T-helper 2 cell treated with Interferon-gamma antibody and Interleukin-4, amounts not matched to agents 100 ng/mL and 5 ng/mL, for 36 hours (primary cell): ENCODE data around the gene SCUBE3. TPM values are rescaled to one million over a fixed set of nuclear protein-coding genes. Genes with fewer than 3 reads are reported as not detected.

ENCODE experiments used
- intact Hi-C: fragments of 100-400 bp; cut with micrococcal nuclease; formaldehyde crosslinking; loops from one replicate; pipeline ENCODE4 v1.15.1; 2023
- total RNA-seq: library from RNA; stranded (reverse); gene quantifications from 2 replicates; pipeline ENCODE4 v1.2.3, GENCODE V29; 2022

SCUBE3 gene
- total RNA-seq, 1 donor from 2014 or later, result not detected

DNA sequence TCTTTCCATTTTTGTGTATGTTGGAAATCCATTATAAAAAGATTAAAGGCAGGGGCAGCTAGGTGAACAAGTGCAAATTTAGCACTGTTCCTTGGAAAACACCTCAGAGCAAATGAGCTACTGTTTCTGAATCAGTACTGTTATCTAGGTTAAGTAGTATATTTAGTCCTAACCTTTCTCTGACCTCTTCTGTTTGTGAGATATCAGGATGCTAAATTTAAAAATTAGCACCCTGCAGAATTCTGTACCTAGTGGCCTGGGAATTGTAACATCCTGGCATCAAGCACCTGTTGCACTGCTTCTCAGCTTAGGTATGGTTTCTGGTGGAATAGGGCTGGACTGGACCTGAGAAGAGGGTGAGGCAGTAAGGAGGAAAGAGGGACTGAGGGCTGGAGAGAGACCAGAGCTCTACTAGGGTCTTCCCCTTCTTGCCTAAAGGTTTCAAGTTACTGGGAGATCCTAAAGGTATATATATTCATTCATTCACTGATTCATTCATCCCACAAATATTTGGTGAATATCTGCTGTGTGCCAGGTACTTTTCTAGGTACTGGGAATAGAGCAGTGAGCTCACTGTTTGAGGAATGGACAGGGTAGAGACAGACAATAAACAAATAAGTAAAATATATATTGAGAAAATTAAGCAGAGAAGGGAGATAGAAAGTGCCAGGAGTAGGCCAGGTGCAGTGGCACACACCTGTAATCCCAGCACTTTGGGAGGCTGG is 51.0 kb downstream of the SCUBE3 start:
- intact Hi-C loops, result no loop called here

DNA sequence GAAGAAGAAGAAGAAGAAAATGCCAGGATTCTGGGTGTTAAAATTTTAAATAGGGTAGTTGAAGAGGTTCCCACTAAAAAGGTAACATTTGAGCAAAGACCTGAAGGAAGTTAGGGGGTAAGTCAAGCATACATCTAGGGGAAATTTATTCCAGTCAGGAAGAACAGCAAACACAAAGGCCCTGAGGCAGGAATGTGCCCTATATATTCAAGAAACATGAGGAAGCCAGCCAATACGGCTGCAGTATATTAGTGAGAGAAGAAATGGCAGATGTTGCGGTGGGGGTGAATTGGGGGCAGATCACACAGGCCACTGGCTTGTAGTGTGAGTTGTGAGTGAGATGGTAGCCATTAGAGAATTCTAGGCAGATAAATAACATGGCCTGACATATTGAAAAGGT is 51.8 kb downstream of the SCUBE3 start:
- intact Hi-C loops, result no loop called here

DNA sequence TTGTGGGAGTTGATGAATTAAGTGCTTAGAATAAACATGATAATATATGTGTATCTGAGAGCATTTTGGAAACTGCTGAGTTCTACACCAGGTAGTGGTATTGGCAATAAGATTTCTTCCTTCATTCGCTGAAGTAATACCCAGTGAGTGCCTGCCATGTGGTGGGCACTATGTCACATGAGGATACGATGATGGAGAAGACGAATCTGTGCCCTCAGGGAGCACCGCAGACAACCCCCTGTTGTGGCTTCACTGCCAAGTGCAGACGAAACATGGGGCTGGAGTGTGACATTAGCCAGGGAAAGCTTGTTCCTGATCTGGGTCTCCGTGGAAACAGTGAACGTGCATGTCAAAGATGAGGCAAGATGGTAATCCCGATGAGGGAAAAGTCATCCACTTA is 53.7 kb downstream of the SCUBE3 start:
- intact Hi-C loops, result no loop called here

DNA sequence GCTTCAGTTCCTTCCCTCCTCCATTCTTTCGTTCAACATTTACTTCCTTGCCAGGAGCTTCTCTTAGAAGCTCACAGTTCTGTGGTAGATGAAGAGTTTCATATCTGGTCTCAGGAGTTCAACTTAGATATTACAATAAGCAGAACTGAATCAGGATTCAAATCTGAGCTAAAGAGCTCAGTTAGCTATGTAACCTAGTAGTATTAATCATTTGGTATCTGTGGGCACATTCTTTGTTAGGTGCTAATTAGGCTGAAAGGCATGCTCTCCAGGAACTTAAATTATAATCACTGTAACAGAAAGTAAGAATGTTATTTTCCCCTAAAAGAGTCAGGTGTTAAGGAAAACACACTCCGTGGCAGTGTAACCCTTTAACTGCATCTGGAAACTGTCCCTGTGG is 54.1 kb downstream of the SCUBE3 start:
- intact Hi-C loops, result no loop called here

DNA sequence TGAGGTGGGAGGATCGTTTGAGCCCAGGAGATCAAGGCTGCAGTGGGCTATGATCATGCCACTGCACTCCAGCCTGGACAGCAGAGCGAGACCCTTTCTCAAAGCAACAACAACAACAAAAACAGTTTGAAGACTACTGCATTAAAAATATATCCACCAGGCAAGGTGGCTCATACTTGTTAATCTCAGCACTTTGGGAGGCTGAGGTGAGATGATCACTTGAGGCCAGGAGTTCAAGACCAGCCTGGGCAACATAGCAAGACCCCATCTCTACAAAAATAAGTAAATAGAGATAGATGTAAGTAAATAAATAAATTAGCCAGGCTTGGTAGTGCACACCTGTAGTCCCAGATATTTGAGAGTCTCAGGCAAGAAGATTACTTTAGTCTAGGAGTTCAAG is 58.2 kb downstream of the SCUBE3 start:
- intact Hi-C loops, result no loop called here

DNA sequence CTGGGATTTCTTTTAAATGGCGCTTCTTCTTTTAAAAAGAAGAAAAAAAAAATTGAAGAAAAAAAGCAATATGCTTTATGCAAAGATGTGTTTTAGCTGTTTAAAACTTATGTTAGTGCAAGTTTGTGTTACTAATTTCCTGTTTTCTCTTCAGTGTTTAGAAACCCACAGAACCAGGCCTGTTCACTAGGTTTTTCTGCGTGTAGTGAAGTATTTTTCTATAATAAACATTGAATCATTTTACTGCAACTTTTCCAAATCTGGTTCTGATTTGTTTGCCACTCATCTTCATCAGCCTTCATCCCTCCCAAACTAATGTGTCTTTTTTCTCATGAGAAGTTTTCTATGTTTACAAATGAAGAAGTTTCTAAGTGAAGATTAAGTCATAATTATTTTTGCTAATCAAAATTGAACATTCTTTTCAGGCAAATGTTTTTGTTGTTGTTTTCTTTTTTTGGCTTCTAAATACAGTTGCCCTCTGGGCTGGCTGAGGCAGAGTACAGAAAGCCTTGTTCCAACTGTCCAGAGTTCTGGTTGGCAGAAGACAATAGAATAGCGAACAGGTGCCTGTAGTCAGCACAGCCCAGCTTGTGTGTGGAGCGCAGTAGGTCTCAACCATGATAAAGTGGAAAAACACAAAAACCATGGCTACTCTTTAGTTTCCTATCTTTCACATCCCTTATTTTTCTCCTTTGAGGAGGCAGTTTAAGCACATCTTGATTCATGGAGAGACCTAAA is 60.2 kb downstream of the SCUBE3 start:
- intact Hi-C loops, result no loop called here

DNA sequence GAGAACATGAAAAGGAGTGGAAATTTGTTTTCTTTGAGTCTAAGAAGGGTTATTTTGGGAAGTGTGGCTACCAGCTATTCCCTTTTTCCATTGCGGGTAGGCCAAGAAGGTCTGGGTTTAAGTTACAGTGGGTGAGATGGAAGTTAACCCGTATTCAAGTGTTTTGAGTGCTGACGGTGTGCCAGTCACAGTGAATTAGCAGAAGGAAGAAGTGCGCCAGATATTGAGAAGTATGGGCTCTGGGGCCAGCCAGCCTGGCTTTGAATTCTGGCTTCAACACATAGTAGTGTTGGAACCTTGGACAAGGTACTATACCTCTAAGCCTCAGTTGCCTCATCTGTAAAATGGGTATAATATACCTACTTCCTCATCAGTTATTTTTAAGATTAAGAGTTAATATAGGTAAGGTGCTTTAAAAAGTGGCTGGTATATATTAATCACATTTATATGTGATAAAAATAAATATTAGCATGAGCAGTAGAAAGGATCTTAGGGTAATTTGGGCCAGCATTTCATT is 62.0 kb downstream of the SCUBE3 start:
- intact Hi-C loops, result no loop called here

DNA sequence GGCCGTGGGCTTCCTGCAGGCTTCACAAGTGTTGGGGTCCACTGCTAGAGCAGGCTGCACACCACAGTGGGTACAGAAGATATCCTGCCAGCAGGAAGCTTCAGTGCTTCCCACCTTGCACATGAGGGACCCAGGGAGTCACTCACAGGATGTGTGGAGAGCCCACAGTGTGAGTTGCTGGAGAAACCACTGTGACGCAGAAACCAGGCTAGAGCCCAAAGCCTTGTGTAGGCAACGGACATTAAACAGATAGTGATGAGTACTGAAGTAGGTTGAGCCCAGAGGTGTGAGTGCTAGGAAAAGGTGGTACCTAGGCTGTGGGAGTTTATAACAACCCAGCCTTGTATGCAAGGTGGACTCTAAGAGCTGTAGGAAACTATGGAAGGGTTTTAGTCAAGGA is 65.0 kb downstream of the SCUBE3 start:
- intact Hi-C loops, result no loop called here

DNA sequence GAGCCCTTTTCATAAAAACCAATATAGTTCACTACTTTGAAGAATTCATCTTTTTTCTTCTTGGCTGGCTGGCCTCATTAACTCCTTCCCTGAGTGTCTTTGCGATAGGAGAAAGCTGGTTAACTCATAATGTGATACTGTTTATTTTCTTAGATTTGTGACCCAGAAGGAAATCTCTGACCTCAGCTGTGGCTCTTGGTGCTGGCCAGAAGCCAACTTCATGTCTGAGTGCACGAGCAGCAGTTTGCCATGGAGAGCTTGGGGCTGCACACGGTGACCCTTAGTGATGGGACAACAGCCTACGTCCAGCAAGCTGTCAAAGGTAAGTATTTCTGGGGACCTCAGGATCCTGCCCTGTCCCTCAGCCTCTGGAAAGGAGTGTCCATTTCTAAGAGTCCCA is 67.1 kb downstream of the SCUBE3 start:
- intact Hi-C loops, result no loop called here

DNA sequence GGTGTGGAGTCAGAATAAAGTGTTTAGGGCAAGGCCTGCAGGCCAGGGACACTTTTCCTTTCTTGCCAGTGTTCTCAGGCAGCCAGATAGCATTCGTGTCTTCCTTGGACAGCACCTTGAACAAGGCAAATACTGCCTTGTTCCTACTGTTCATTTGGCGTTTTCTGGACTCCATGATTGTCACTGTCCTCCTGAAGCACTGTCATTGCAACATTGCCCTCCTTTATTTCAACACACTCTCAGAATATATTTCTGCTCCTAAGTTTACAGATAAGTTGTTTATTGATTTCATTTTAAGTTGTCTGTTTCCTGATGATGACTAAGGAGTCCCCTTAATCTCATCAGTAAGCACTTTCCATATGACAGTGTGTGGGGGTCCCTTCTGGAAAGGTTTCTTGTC is 68.7 kb downstream of the SCUBE3 start:
- intact Hi-C loops, result no loop called here

DNA sequence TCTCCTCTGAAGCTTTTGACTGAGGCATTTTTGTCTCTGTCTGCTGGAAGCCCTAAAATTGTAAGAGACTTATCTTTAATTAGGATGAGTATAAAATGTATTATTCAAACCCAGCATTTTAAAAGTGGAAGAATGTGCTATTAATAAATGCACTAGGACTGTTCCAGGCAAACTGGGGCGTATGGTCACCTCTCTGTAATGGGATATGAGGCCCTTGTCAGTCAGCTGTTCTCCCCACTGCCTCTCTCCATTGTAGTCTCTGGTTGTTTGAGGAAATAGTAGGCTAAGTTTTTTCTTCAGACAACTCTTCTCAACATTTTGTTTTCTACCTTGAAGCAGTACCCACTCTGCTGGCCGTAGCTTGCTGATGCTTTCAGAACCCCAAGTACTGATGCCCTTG is 69.6 kb downstream of the SCUBE3 start:
- intact Hi-C loops, result no loop called here

DNA sequence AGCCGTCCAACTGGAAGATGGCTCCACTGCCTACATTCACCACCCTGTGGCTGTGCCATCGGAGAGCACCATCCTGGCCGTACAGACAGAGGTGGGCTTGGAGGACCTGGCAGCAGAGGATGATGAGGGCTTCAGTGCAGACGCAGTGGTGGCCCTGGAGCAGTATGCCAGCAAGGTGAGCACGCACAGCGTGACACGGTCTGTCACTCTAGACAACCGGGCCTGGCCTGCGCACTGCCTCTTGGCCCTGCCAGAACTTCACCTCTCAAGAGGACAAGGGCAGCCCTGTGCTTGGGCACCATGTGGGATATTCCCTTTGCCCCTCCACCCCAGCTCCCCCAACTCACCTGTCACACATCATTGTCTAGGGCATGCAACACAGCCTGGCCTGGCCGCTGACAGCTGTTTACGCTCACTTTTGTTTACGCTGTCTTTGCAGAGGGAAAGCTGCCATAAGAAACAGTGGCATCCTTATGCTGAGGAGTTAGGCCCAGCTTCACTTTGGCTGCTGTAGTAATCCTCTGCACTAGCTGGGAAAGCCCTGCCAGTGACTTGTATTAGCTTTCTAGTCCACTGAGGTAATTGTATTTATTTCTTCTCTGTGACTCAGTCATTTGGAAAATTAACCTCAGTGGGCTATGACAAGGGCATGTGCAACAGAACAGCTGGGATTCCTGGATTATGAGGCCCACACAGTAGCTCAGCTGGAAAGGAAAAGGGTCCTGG is 74.1 kb downstream of the SCUBE3 start:
- intact Hi-C loops, result no loop called here

DNA sequence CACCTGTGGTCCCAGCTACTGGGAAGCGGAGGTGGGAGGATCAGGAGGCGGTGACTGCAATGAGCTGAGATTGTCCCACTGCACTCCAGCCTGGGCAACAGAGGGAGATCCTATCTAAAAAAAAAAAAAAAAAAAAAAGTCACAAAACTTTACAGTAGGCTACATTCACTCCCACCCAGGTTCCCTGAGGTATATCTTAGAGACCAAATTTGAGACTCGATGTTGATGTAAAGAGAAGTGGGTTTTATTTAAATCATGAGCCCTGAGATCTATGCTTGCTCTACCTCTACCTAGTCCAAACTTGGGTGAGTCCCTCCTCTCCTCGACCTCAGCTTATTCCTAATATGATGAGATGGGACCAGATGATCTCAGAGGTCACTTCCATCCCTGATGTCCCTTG is 75.1 kb downstream of the SCUBE3 start:
- intact Hi-C loops, result no loop called here

DNA sequence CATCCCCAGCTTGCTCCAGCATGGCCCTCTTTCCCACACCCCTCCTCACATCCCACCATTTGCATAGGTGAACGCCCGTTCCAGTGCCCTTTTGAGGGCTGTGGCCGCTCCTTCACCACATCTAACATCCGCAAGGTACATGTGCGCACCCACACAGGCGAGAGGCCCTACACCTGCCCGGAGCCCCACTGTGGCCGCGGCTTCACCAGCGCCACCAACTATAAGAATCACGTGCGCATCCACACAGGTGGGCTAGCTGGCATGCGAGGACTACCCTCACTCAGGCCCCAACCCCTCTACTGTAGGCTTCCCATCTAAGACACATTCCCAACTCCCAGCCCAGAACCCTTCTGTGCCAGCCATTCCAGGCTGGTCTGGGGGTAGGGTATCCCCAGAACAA is 77.7 kb downstream of the SCUBE3 start:
- intact Hi-C loops, result no loop called here

DNA sequence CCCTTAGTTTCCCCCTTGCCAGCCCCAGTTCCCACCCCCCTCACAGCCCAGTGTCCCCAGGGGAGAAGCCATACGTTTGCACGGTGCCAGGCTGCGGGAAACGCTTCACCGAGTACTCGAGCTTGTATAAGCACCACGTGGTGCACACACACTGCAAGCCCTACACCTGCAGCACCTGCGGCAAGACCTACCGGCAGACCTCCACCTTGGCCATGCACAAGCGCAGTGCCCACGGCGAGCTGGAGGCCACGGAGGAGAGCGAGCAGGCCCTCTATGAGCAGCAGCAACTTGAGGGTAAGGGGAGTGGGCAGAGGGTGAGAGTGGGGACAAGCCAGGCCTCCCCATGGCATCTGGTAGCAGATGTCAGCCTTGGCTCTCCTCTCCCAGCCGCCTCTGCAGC is 78.7 kb downstream of the SCUBE3 start:
- intact Hi-C loops, result no loop called here

DNA sequence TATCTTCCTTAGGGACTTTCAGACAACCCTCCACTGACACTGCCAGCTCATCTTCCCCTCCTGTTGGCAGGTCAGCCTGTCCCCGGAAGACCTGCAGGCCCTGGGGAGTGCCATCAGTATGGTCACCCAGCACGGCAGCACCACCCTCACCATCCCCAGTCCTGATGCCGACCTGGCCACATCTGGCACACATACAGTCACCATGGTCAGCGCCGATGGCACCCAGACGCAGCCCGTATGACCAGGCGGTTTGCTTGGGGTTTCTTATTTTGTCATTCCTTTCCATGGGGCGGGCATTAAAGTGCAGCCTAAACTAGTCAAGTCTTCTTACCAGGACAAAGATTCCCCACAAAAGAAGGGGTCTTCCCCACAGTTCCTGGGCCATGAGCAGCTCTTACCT is 79.9 kb downstream of the SCUBE3 start:
- intact Hi-C loops, result no loop called here

DNA sequence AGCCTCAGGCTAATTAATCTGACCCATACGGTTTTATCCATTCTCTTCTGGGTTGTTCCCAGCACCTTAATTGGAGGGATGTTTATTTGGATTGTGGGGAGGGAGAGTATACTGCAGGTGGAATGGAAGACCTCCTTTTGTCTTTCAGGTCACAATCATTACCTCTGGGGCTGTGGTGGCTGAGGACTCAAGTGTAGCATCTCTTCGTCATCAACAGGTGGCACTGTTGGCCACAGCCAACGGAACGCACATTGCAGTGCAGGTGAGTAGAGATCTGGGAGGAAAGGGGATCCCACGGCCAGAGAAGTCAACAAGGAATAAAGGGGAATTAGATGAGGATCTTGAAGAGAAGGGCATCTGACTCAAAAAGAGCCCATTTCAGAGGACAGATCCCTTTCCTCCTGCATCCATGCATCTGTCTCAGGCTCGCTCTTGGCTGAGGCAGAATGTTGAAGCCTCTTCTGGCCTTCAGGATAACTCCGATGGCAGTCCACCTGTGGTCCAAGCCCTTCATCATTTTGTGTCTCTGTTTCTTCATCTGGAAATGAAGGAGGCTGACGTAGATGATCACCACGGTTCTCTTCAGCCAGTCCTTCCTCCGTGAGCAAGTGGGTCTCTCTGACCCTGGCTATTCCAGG is 80.7 kb downstream of the SCUBE3 start:
- intact Hi-C loops, result no loop called here

DNA sequence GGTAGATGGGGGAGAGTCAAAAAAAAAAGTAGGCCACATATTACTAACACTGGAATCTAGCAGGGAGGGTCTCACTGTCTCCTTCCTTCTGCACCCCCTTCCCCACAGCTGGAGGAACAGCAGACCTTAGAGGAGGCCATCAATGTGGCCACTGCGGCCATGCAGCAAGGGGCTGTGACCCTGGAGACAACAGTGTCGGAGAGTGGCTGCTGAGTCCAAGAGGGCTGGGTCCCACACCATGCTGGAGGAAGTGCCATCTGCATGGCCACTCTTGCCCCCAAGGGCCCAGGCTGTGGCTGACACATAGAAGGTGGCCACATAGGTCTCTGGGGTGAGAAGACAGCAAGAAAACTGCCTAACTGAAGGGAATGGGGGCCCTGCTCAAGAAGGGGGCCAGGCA is 81.3 kb downstream of the SCUBE3 start:
- intact Hi-C loops, result no loop called here

DNA sequence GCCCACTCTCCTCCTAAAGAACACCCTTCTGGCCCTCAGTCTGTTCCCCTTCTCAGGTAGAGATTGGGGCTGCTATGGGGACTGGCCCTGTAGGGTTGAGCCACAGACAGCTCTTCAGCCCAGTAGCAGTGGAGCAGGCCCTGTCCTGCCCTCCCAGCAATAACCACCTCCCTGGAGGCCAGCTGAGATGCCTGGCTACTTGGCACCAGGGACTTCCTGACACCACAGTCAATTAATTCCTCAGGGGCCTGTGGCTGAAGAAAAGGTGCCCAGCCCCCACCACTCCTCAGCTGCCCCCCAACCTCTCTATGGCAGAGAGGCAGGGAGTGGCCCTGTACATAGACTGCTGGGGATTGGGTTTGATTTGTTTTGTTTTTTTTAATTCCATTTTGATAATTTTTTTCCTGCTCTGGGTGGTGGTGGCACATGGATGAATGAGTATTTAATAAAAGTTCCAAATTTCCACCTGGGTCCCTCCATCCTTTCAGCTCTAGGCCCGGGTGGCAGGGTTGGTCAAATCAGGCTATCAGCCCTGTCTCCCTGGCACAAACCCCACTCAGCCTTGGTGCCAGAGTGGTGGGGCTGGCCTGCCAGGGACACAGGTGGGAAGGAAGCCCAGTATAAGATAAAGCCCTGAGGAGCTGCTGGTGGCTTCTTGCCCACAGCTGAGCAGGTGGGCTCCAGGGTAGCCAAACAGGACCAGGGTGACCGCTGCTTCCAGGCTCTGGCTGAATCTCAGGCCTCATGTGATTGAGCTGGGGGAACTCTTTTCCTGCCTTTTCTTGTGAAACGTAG is 82.0 kb downstream of the SCUBE3 start:
- intact Hi-C loops, result loop anchor here (2.0 kb wide), 1 partner anchor 15 kb away; no protein-coding TSS in a partner anchor

DNA sequence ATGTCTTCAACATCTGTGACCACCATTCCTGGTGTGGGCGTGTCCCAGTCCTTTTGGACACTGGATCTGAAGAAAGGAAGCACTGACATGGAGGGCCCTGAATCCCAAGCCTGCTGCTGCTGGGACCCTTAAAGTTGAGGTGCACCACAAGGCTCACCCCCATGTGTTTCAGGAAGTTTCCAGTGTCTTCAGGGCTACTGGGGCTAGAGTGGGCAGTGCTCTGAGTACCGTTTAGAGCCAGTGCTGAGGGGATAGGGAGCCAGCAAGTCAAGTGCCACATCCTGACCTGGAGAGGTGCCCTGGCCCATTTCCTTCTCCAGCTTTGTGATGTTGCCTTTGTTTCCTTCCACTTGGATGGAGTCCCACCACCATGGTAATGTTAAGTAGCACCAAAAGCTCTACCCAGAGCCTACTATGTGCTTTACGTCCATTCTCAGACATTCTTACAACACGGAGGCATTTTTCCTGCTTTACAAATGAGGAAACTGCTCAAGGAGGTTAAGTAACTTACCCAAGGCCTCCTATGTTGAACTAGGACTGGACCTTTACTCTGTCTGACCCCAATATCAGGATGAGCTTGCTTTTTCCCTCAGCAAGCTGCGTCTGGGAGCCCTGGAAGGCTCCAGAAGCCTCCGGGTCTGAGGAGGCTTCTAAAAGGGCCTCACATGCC is 83.3 kb downstream of the SCUBE3 start:
- intact Hi-C loops, result loop anchor here (1.0 to 2.0 kb wide), 6 partner anchors 14 to 255 kb away; partner anchors contain the start of genes PPARD and RPL10A
